ENCODE data around the gene SPX. TPM values are rescaled to one million over a fixed set of nuclear protein-coding genes. Genes with fewer than 3 reads are reported as not detected.

Gene SPX
- total RNA-seq, 1 donor from 2014 or later: not detected

DNA sequence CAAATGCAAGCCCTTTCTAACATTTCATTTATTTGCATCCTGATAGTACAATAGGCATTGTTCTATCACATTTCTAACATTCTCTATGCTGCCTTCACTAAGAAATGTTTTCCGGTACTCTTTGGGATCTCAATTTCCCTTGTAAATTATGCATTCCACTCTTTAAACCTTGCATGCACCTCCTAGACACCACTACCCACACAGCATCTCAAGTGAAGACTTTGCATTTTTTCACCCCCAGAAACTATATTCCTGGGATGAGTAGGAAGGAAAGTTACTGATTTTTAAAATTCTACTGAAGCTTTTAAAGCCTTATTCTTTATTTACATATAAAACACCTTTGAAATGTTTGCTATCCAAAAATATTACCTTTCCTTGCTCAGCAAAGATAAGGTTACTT lies 51.4 kb downstream of the SPX start:
- DNase-seq (ENCODE audit: low read depth in 2 of 2): no peak

DNA sequence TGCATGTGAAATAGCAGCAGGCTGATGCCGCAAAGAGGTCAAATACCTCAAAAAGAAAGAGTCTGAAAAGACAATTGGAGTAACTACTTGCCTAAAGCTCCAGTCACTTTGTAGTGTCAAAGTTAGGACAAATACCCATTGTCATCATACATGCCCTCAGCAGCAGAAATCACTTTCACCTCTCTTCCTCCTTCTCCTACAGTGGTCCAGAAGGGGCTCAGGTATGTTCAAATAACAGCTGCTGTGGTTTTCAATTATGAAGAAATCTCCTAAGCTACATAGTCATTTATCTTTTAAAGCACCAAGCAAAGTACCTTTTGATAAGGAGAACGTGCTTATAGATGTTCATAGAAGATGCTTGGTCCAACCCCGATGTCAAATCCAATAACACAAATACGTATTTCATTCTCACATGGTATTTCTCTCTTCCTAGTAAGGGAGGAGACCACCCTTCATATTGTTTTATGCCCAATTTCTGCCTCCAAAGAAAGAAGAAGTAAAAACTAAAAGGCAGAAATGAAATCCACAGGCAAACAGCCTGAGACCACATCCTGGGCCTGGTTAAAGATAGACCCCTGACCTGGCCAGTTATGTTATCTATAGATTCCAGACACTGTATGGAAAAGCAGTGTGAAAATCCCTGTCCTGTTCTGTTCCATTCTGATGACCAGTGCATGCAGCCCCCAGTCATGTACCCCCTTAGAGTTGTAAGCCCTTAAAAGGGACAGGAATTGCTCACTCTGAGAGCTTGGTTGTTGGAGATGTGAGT lies 54.8 kb downstream of the SPX start:
- no peak for DNase-seq (ENCODE audit: low read depth in 2 of 2)

Other genes starting within 250 kb of the SPX start
- gene SLCO1A2, start 191.4 kb upstream of the SPX start, total RNA-seq: not detected in 2 replicates
- gene IAPP, start 153.4 kb upstream of the SPX start, total RNA-seq: not detected in 2 replicates
- 4.6 and 5.4 TPM in 2 replicates for gene PYROXD1, start 88.6 kb upstream of the SPX start, total RNA-seq
- 65.4 and 75.4 TPM in 2 replicates for gene RECQL, start 24.7 kb upstream of the SPX start, total RNA-seq
- 15.0 and 18.1 TPM in 2 replicates for gene GOLT1B, start 24.5 kb upstream of the SPX start, total RNA-seq
- not detected in 2 replicates for gene GYS2, start 78.6 kb downstream of the SPX start, total RNA-seq
- gene LDHB, start 131.5 kb downstream of the SPX start, total RNA-seq: 128 and 278 TPM in 2 replicates
- gene KCNJ8, start 248.4 kb downstream of the SPX start, total RNA-seq: not detected in 2 replicates

Measured in lung microvascular endothelial cell (primary cell).